ENCODE data around the gene NLRP9. TPM values are rescaled to one million over a fixed set of nuclear protein-coding genes. Genes with fewer than 3 reads are reported as not detected.

Gene NLRP9
- total and polyA plus RNA-seq, 2 of the 4 experiments (the other 2 are of a cell fraction): not detected

GRCh38 chr19:55712804-55713631 is 25.2 kb downstream of the NLRP9 start:
- Histone ChIP-seq H3K4ac (ENCODE audit: low read depth, low read length) (no peak overlapping the region), H2BK120ac (ENCODE audit: low read depth, low read length) (no peak overlapping the region), H3K14ac (replicated peaks; ENCODE audit: low read depth, low read length) (no peak overlapping the region), H3K79me1 (ENCODE audit: low read depth in 1 of 2, low read length in 2 of 2) (no peaks in the 10 kb centered on the region), H3K18ac (ENCODE audit: low read depth, low read length) (no peak overlapping the region), H3K23ac (ENCODE audit: low read depth, low read length) (no peak overlapping the region), H2BK15ac (ENCODE audit: low read depth, low read length) (no peak overlapping the region), H3K56ac (ENCODE audit: extremely low read depth, insufficient read depth, low read length) (no peak overlapping the region), H2BK5ac (ENCODE audit: low read depth, low read length, poor library complexity, severe bottlenecking) (no peak overlapping the region), H3K9me3 (ENCODE audit: control insufficient read depth, insufficient read depth, low read length) (peaks cover 12% of the 10 kb centered on the region), H3K4me1 (ENCODE audit: control insufficient read depth, insufficient read depth, low read length) (no peaks in the 10 kb centered on the region), H2AFZ (replicated peaks; ENCODE audit: low read length, poor library complexity) (no peak overlapping the region), H3K9ac (ENCODE audit: low read depth, low read length) (no peak overlapping the region), H3K36me3 (ENCODE audit: control insufficient read depth, insufficient read depth, low read length) (no peaks in the 10 kb centered on the region), H4K8ac (ENCODE audit: low read depth in 2 of 2, low read length in 2 of 2) (no peak overlapping the region), H3K27me3 (ENCODE audit: control insufficient read depth, insufficient read depth, low read length) (no peaks in the 10 kb centered on the region), H4K20me1 (ENCODE audit: insufficient read depth, low read length) (no peaks in the 10 kb centered on the region; the same call in 1 of the 2 replicates), H3K4me3 (ENCODE audit: insufficient read depth, low read depth, low read length) (no peak overlapping the region), H2AK9ac (replicated peaks; ENCODE audit: low read depth, low read length, poor library complexity) (no peak overlapping the region), H3K27ac (ENCODE audit: insufficient read depth, low read length) (no peak overlapping the region), H3K4me2 (ENCODE audit: low read depth, low read length) (no peak overlapping the region), H2BK20ac (ENCODE audit: low read depth, low read length) (no peak overlapping the region), H4K91ac (ENCODE audit: insufficient read depth, low read depth, low read length) (no peak overlapping the region), H3K9me1 (ENCODE audit: insufficient read depth, low read length) (no peaks in the 10 kb centered on the region), H4K5ac (ENCODE audit: low read depth, low read length) (no peak overlapping the region), H2AK5ac (ENCODE audit: low read depth, low read length) (no peak overlapping the region)
- ChIA-PET POLR2A (ENCODE audit: unreplicated experiment) (no interaction called here), CTCF (no interaction called here)
- in situ Hi-C loops (cut with MboI; ENCODE audit: low sequenced_read_pairs): no loop called here
- TF ChIP-seq SMC3 (IDR thresholded peaks at IDR 0.05; ENCODE audit: low read depth, low read length): no peak
- no peak for TF ChIP-seq ELK1 (IDR thresholded peaks at IDR 0.05; ENCODE audit: borderline replicate concordance, low read depth, low read length)
- no peak for TF ChIP-seq CHD1 (IDR thresholded peaks at IDR 0.05; ENCODE audit: low read depth, low read length)
- TF ChIP-seq NFE2L2 (IDR thresholded peaks at IDR 0.05; ENCODE audit: low read depth, low read length): no peak
- no peak for TF ChIP-seq MAZ (IDR thresholded peaks at IDR 0.05; ENCODE audit: borderline replicate concordance, low read depth, low read length)
- TF ChIP-seq POLR2A (IDR thresholded peaks at IDR 0.05; ENCODE audit: low read depth, low read length): no peak
- dilution Hi-C loops (cut with HindIII; ENCODE audit: low sequenced_read_pairs, unreplicated experiment): no loop called here
- DNase-seq: no peak
- intact Hi-C loops (cut with micrococcal nuclease): no loop called here
- no peak for ATAC-seq (ENCODE audit: low read depth)
- BruUV-seq (replicated peaks): no TSS peak
- no CpG with 5 or more reads among the region's 3 CpGs for WGBS, 2 experiments (ENCODE audit: extremely low coverage in 2 of 2, insufficient read length in 1 of 2)

Measured in IMR-90 (cell line).